Ramos (cell line): ENCODE results near the gene SLC2A13.

Experiments
- in situ Hi-C: fragments of 300-500 bp; cut with MboI; formaldehyde crosslinking; loops from one replicate; pipeline ENCODE4 v1.14.3; 2022; ENCODE audit warnings: low sequenced_read_pairs; ENCODE audit not compliant: unreplicated experiment

The SLC2A13 gene

GRCh38 chr12:40105515-40106201 is at the start of gene SLC2A13:
TSS of gene SLC2A13 (minus strand) at chr12:40106081. CDS start at chr12:40105808, 273 bp downstream.
- in situ Hi-C loops: loop anchor here (25.0 kb wide), 1 partner anchor 493 kb away; the partner anchor contains the start of gene ABCD2

DNA sequence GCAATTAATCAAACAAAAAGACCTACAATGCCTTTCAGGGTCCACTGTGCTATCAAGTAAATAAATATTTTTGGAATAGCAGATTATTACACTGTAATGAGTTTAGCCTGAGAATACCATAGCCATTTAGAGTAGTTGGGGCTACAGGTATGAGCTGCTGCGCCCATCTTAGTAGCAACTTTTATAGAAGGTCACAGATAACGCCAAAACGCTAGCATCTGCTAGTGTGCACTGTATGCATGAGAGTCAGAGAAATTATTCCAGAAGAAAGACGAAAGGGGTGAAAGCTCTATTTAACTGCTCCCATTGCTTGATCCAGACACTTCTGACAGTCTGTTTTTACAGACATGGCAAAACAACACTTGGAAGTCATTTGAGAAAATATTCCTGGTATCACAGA is 48.5 kb upstream of the SLC2A13 start:
- in situ Hi-C loops: loop anchor here (10.0 kb wide), 1 partner anchor 160 kb away; no protein-coding TSS in a partner anchor

DNA sequence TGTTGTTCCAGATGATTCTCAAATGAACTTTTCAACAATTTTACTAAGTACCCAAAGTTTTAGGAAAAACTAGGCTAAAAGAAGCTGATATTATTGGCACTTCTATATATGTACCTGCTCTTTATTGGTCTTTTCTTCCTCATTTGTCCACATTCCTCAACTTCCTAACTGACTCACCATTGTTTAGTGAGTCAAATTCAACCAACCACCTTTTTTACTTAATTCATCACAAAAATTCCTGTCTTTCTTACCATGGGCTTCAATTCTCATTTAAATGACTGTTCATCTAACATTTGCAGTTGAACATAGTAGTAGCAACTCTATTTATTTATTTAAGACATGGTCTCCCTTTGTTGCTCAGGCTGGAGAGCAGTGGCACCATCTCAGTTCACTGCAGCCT is 47.6 kb upstream of the SLC2A13 start:
- in situ Hi-C loops: loop anchor here (10.0 kb wide), 1 partner anchor 161 kb away; no protein-coding TSS in a partner anchor

- in situ Hi-C loops: loop anchor here (10.0 kb wide), 1 partner anchor 162 kb away; no protein-coding TSS in a partner anchor
Measured at GRCh38 chr12:40152783-40153383, 47.0 kb upstream of the SLC2A13 start.

GRCh38 chr12:40149673-40150260 is 43.9 kb upstream of the SLC2A13 start:
- in situ Hi-C loops: loop anchor here (10.0 kb wide), 1 partner anchor 165 kb away; no protein-coding TSS in a partner anchor

- in situ Hi-C loops: no loop called here
Measured at GRCh38 chr12:40146800-40147797, 41.2 kb upstream of the SLC2A13 start.

GRCh38 chr12:40145896-40146295 is 40.0 kb upstream of the SLC2A13 start:
- in situ Hi-C loops: no loop called here

- in situ Hi-C loops: no loop called here
Measured at GRCh38 chr12:40144023-40144422, 38.1 kb upstream of the SLC2A13 start.

DNA sequence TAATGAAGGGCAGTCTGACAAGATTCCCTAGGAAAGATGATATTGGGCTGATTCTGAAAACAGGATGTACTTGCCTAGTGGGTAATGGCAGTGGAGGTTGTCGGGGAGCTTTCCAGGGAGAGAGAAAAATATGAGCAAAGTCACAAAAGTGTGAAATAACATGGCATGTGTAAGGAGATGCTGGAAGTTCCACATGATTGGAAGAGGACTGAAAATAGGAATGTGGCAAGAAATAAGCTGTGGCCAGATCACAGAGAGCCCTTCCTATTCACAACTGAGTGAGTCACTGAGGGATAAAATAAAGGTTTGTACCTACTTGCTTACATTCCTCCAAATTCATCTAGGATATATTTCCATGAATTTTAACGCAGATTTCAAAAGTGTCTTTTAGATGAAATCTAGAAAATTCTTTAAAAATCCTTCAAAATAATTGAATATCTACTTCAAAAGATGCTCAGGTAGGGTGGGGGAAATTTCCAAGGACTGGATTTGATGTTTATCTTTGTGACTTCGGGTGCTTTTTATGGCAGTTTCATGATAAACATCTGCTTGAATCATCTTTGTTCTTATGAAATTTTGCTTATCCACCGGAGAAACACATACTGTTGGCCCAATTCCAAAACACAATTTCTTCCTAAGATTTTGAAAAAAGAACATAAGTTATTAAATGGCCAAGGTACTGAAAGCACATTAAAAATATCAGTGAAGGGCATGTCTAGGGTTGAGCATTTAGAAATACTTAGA is 36.3 kb upstream of the SLC2A13 start:
- in situ Hi-C loops: no loop called here

DNA sequence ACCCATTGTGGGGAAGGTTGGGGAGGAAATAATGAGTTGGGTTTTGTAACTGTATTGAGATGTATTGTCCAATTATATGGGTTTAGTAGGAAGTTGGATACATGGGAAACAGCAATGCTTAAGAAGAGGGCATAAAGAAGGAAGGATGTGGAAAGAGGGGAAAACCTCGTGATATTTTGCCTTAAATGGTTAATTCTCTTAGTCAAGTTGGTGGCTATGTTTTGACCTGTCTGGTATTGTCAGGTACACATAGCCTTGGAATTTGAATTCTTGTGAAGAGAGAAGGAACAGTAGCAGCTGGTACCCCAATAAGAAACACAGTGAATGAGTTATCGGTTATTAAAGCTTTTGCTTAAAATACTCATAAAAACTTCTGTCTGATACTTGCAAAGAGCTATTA is 32.6 kb upstream of the SLC2A13 start:
- in situ Hi-C loops: no loop called here

DNA sequence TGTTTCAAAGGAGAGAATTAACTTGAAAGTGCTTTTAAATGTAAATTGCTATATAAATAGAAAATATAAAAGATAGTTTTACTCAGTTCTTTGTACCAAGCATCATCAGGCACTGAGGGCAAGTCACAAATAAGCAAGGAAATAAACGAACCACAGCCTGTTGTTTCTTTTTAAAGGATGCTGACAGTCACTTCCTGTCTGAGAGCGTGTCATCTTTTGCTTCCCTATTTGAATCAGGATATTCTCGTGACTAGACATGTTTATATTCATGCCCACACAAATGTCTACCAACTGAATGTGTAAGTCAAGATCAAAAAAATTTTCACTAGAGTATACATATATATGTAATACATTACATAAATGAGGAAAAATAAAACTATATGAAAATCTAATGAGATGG is 31.4 kb upstream of the SLC2A13 start:
- in situ Hi-C loops: no loop called here

DNA sequence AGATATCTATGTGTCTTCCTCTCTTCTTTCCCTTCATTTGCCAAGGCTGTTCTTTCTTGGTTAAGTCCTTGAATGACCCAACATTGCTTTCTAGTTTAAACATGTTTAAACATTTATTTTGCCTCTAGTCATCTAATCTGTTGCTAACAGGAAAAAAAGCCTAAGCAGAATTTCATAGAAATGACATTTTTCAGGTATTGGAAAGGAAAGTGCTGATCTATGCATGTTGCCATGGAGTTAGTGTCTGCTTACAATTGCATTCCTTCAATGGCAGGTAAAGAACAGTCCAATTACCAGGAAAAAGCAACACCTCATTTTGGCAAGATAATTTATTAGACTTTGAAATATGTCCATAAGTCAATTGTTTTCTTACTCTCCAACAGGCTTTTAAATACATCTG is 21.5 kb upstream of the SLC2A13 start:
- in situ Hi-C loops: no loop called here

DNA sequence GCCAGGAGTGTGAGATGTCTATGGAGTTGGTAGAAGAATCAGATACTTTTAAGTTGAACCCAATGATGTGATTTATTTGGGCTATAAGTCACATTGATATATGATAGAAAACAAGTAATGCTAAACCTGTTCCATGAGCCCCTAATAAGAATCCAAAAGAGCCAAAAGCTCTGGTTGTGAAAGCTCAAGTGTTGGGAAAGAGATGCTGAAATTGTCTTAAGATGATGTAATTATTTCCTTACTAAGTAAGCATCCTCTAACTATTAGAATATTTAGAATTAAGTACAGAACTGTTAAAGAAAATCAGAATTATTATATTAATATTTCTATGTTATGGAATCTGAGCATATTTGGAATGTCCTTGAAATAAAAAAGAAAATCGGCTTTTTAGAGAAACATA is 17.6 kb upstream of the SLC2A13 start:
- in situ Hi-C loops: loop anchor here (25.0 kb wide), 1 partner anchor 511 kb away; the partner anchor contains the start of gene ABCD2

GRCh38 chr12:40122842-40123241 is 17.0 kb upstream of the SLC2A13 start:
- in situ Hi-C loops: loop anchor here (25.0 kb wide), 1 partner anchor 511 kb away; the partner anchor contains the start of gene ABCD2

GRCh38 chr12:40117818-40118217 is 11.9 kb upstream of the SLC2A13 start:
- in situ Hi-C loops: loop anchor here (25.0 kb wide), 1 partner anchor 506 kb away; the partner anchor contains the start of gene ABCD2

GRCh38 chr12:40110586-40110985 is 4.7 kb upstream of the SLC2A13 start:
- in situ Hi-C loops: loop anchor here (25.0 kb wide), 1 partner anchor 498 kb away; the partner anchor contains the start of gene ABCD2

DNA sequence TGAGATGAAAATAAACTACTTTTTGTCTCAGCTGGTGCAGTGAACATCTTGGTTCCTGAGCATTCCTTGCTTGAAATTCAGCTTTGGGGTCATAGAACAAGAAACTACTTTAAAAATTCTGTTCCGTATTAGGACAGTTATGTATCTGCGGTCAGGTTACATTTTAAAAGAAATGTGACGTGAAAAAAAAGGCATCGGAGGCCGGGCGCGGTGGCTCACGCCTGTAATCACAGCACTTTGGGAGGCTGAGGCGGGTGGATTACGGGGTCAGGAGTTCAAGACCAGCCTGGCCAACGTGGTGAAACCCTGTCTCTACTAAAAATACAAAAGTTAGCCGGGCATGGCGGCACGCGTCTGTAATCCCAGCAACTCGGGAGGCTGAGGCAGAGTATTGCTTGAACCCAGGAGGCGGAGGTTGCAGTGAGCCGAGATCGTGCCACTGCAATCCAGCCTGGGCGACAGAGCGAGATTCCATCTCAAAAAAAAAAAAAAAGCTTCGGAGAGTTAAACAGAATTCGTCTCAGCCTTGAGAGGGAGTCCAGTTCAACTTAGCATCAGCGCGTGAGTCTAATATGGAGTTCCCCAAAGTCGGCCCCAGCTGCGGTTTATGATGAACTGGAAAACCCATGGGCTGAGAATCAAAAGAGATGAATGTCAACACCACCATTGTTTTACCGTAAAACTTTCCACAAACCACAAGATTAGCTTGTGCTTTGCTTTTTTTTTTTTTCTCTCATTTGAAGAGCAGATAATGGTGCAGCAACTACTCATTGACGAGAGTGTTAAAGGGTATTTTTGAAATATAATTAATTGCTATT is 2.1 kb upstream of the SLC2A13 start:
- in situ Hi-C loops: loop anchor here (25.0 kb wide), 1 partner anchor 496 kb away; the partner anchor contains the start of gene ABCD2
